Endothelial cell of umbilical vein (primary cell): Measurements from ENCODE around the gene KCNH1. TPM values are rescaled to one million over a fixed set of nuclear protein-coding genes. Genes with fewer than 3 reads are reported as not detected.

Experiments
- BruUV-seq: library from RNA; stranded (reverse); fragments of 400-500 nt; replicated peaks from 2 replicates; lab custom pipeline; 2021; lab: Mats Ljungman, UMichigan
- CTCF ChIA-PET: fragments of 300-600, 350-600 bp; sonication (Branson Sonifier 250); formaldehyde crosslinking; loops from one replicate; lab custom pipeline; 2021; ENCODE audit warnings: antibody characterized with exemption, inconsistent platforms; lab: Charles Lee
- POLR2A ChIA-PET: fragments of 300-600, 350-600 bp; sonication (Branson Sonifier 250); formaldehyde crosslinking; loops from one replicate; lab custom pipeline; 2021; ENCODE audit warnings: antibody characterized with exemption, inconsistent platforms; lab: Charles Lee
- DNase-seq: peaks from one replicate; pipeline ENCODE4 v3.0.0-alpha.2; 2011; ENCODE audit warnings: low read depth, low spot score
- FAIRE-seq: peaks from 2 replicates; lab custom pipeline; 2011; peaks lifted over from hg19 to GRCh38; lab: Jason Lieb, UNC
- H2AFZ ChIP-seq: 2 replicates; pipeline ENCODE4 v1.6.0; 2012; ENCODE audit warnings: low read depth, low read length, control low read depth, inconsistent platforms
- H3K27ac ChIP-seq: 2 replicates; pipeline ENCODE4 v1.5.1; 2011; ENCODE audit warnings: low read depth, mild to moderate bottlenecking, control low read depth, low read length, moderate library complexity; ENCODE audit not compliant: insufficient read depth
- H3K27me3 ChIP-seq, 2 experiments: 2 replicates each; pipeline versions ENCODE4 v1.6.0 to v1.6.1; 2011; ENCODE audit warnings: low read length in 2 of 2, mixed read lengths in 1 of 2; ENCODE audit not compliant: control insufficient read depth in 2 of 2, insufficient read depth in 2 of 2
- H3K36me3 ChIP-seq, 2 experiments: 2 replicates in 1 of 2; 3 replicates in 1 of 2; pipeline ENCODE4 v1.5.1; 2011; ENCODE audit warnings: low read length in 2 of 2, mild to moderate bottlenecking in 1 of 2, moderate library complexity in 1 of 2; ENCODE audit not compliant: control insufficient read depth in 2 of 2, insufficient read depth in 2 of 2; ENCODE audit errors: extremely low read depth in 1 of 2
- H3K4me1 ChIP-seq: 3 replicates; pipeline ENCODE4 v1.5.1; 2011; ENCODE audit warnings: mild to moderate bottlenecking, low read length; ENCODE audit not compliant: control insufficient read depth, insufficient read depth; ENCODE audit errors: extremely low read depth
- H3K4me2 ChIP-seq: 2 replicates; pipeline ENCODE4 v1.6.1; 2011; ENCODE audit warnings: low read length, control low read depth, mixed read lengths; ENCODE audit not compliant: insufficient read depth
- H3K4me3 ChIP-seq, 3 experiments: fragments of 200-600 bp in 1 of 3; sonication (generic), shearing (Covaris generic) in 1 of 3; replicated peaks in 1 of 3; 2 replicates each; pipeline ENCODE4 v1.5.1; 2011 to 2016; ENCODE audit warnings: control low read depth in 3 of 3, low read length in 3 of 3, mild to moderate bottlenecking in 2 of 3, inconsistent platforms in 1 of 3, low read depth in 1 of 3, moderate library complexity in 1 of 3; ENCODE audit not compliant: insufficient read depth in 1 of 3
- H3K79me2 ChIP-seq: 2 replicates; pipeline ENCODE4 v1.6.0; 2012; ENCODE audit warnings: low read length, inconsistent platforms; ENCODE audit not compliant: control insufficient read depth, insufficient read depth
- H3K9ac ChIP-seq: replicated peaks from 2 replicates; pipeline ENCODE3; 2011; ENCODE audit warnings: low read length, control low read depth; ENCODE audit not compliant: insufficient read depth; ENCODE audit errors: extremely low read depth
- H3K9me1 ChIP-seq: replicated peaks from 3 replicates; pipeline ENCODE4 v1.6.0; 2011; ENCODE audit warnings: mild to moderate bottlenecking, low read length; ENCODE audit not compliant: control insufficient read depth, insufficient read depth; ENCODE audit errors: extremely low read depth
- H3K9me3 ChIP-seq: replicated peaks from 2 replicates; pipeline ENCODE4 v1.5.1; 2012; ENCODE audit warnings: low read length, inconsistent platforms; ENCODE audit not compliant: control insufficient read depth, insufficient read depth
- H4K20me1 ChIP-seq: replicated peaks from 2 replicates; pipeline ENCODE3; 2011; ENCODE audit warnings: mild to moderate bottlenecking, low read length; ENCODE audit not compliant: control insufficient read depth, insufficient read depth; ENCODE audit errors: extremely low read depth
- EZH2 ChIP-seq: IDR thresholded peaks from 2 replicates; pipeline ENCODE4 v1.6.1; 2012; ENCODE audit warnings: borderline replicate concordance, low read depth, mild to moderate bottlenecking, moderate library complexity, low read length, inconsistent platforms; ENCODE audit not compliant: severe bottlenecking
- FOS ChIP-seq: IDR thresholded peaks from 2 replicates; pipeline ENCODE4 v1.6.1; 2011; ENCODE audit warnings: mild to moderate bottlenecking, low read length, moderate library complexity, borderline replicate concordance; ENCODE audit not compliant: insufficient read depth
- GATA2 ChIP-seq: IDR thresholded peaks from 2 replicates; pipeline ENCODE4 v1.7.0; 2011; ENCODE audit warnings: low read depth, mild to moderate bottlenecking, moderate library complexity, mixed read lengths, low read length; ENCODE audit not compliant: insufficient read length, insufficient read depth
- JUN ChIP-seq: IDR thresholded peaks from 2 replicates; pipeline ENCODE4 v1.6.1; 2011; ENCODE audit warnings: borderline replicate concordance, low read depth; ENCODE audit not compliant: insufficient read length, insufficient read depth
- MYC ChIP-seq: IDR thresholded peaks from one replicate; pipeline ENCODE4 v1.6.1; 2011; ENCODE audit warnings: mild to moderate bottlenecking, low read depth, low read length
- POLR2A ChIP-seq: IDR thresholded peaks from 2 replicates; pipeline ENCODE4 v1.6.1; 2012; ENCODE audit warnings: low read depth, mild to moderate bottlenecking, control low read depth, low read length
- POLR2AphosphoS5 ChIP-seq: IDR thresholded peaks from 2 replicates; pipeline ENCODE4 v1.6.1; 2012; ENCODE audit warnings: low read depth, mild to moderate bottlenecking, control low read depth, low read length, moderate library complexity; ENCODE audit not compliant: insufficient read depth
- dilution Hi-C: fragments of 300-500 bp; cut with MboI; formaldehyde crosslinking; loops from one replicate; pipeline ENCODE4 v1.15.0; 2019; ENCODE audit warnings: low sequenced_read_pairs; ENCODE audit not compliant: extremely low pct_ligation_motif_present
- intact Hi-C: fragments of 100-400 bp; cut with micrococcal nuclease; formaldehyde crosslinking; loops from one replicate; pipeline ENCODE4 v1.10.0; 2022
- polyA plus RNA-seq, 4 experiments: library from polyadenylated mRNA; depleted of rRNA in 3 of 4; stranded (reverse) in 3 of 4; unstranded in 1 of 4; fragments of >200 nt; gene quantifications; 2 replicates each; pipeline versions ENCODE4 v1.2.1 to v1.2.3, GENCODE V29; 2011 to 2012; ENCODE audit warnings: missing spikeins in 1 of 4
- total RNA-seq: library from RNA; stranded (reverse); gene quantifications from 2 replicates; pipeline ENCODE4 v1.2.3, GENCODE V29; 2021
- TF ChIP-seq, protein P1 (sequence below): IDR thresholded peaks from 2 replicates; pipeline ENCODE4 v1.6.1; 2011; ENCODE audit not compliant: insufficient read depth, insufficient read length

KCNH1 gene
- total and polyA plus RNA-seq, 2 donors (not counting 3 experiments of a cell fraction or from before 2014, with no cell fraction given): not detected

DNA sequence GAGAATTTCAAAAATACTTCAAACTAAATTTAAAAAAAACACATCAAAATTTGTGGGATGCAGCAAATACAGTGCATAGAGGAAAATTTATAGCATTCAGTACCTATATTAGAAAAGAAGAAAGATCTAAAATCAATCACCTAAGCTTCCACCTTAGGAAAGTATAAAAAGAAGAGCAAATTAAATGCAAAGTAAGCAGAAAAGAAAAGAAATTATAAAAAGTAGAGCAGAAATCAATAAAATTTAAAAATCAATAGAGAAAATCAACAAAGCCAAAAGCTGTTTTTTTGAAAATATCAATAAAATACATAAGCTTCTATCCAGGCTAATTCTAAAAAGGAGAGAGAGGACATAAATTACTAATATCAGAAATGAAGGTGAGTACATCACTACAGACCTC, 255.4 kb downstream of the KCNH1 start:
- Histone ChIP-seq H3K9ac (no peak overlapping the region), H3K4me2 (no peak overlapping the region), H3K9me1 (no peaks in the 10 kb centered on the region), H3K4me1 (no peaks in the 10 kb centered on the region), H3K27ac (no peak overlapping the region), H3K4me3 (no peak overlapping the region), H3K36me3 (no peaks in the 10 kb centered on the region), H3K27me3 (no peaks in the 10 kb centered on the region), H2AFZ (no peak overlapping the region), H4K20me1 (no peaks in the 10 kb centered on the region), H3K79me2 (no peaks in the 10 kb centered on the region), H3K9me3 (no peaks in the 10 kb centered on the region)
- no peak for DNase-seq
- FAIRE-seq: no peak
- dilution Hi-C loops: no loop called here
- ChIA-PET CTCF (no interaction called here), POLR2A (no interaction called here)
- TF ChIP-seq MYC (no peak), POLR2A (no peak), EZH2 (no peak), POLR2AphosphoS5 (no peak), GATA2 (no peak), FOS (no peak), JUN (no peak)
- TF ChIP-seq, protein P1, sequence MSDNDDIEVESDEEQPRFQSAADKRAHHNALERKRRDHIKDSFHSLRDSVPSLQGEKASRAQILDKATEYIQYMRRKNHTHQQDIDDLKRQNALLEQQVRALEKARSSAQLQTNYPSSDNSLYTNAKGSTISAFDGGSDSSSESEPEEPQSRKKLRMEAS: no peak
- intact Hi-C loops: no loop called here
- BruUV-seq: no TSS peak

DNA sequence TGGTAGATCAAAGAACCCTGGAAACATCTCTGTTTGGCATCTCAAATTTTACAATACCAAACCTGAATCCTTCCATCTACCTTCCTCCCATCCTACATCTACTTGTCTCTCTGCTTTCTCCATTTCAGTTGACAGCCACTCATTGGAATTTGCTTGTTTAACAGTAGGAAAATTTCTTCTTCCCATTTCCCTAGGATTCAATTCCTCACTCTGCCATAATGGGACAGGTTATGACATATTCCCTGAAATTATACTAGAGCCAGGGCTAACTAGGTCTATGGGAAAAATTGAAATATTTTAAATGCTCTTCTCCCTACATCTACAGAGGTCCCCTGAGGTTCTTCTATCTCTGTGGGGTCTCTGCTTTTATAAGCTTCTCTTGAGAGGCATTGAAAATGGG, 257.7 kb downstream of the KCNH1 start:
- intact Hi-C loops (no loop called here), dilution Hi-C loops (no loop called here)
- no peaks in the 10 kb centered on the region for H3K36me3 ChIP-seq
- TF ChIP-seq JUN (no peak), POLR2AphosphoS5 (no peak), FOS (no peak), GATA2 (no peak), EZH2 (no peak)
- TF ChIP-seq, protein P1: no peak
- no peaks in the 10 kb centered on the region for H3K27me3 ChIP-seq
- FAIRE-seq (no peak), DNase-seq (no peak)
- H3K9ac ChIP-seq: no peak overlapping the region
- no peaks in the 10 kb centered on the region for H3K79me2 ChIP-seq
- no peak overlapping the region for H3K4me3 ChIP-seq
- no peaks in the 10 kb centered on the region for H3K9me3 ChIP-seq
- H3K9me1 ChIP-seq: no peaks in the 10 kb centered on the region
- no peak overlapping the region for H3K4me2 ChIP-seq
- no peaks in the 10 kb centered on the region for H4K20me1 ChIP-seq
- ChIA-PET POLR2A (no interaction called here), CTCF (no interaction called here)
- no peak overlapping the region for H3K27ac ChIP-seq
- H2AFZ ChIP-seq: no peak overlapping the region
- BruUV-seq: no TSS peak
- H3K4me1 ChIP-seq: no peaks in the 10 kb centered on the region
